HG03575 (cell line): ENCODE results near the gene KLHL30.

ENCODE experiments used
- ATAC-seq: cut with Tn5 transposase; IDR thresholded peaks from one replicate; pipeline ENCODE4 v1.9.1; 2021; ENCODE audit not compliant: unreplicated experiment, insufficient number of reproducible peaks, low FRiP score; ENCODE audit errors: extremely low read depth

KLHL30 gene

DNA sequence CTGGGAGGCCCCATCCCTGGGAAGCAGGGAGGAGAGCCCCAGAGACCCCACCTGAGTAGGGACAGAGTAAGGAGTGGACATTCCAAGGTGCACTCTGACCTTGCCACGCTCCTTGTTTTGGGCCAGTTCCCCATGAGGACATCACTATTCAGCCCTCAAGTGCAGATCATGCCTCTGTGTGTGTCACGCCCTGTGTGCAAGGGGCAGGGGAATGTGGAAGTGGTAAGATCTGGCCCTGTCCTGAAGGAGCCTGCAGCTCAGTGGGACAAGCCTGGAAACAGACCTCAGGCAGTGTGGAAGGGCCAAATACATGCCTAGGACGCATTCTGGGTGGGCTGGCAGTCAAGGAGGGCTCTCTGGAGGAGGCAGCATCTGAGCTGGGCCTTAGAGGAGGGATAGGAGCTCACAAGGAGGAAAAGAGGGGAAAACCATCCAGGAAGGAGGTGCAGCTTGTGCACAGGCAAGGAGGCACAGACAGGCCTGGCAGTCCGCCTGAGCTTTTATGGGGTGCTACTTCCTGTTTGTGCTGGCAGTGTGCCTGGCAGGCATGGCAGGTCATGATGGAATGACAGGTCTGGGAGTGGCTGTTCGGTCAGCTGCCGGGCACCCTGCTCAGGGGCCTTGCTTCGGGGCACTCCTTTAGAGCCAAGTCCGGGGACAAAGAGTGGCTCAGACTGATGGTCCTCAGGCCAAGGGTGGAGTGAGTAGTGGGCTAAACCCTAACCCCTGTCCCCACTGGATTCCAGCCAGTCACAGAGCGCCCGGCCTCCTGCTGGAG lies 3.3 kb downstream of the KLHL30 start:
- no peak for ATAC-seq

DNA sequence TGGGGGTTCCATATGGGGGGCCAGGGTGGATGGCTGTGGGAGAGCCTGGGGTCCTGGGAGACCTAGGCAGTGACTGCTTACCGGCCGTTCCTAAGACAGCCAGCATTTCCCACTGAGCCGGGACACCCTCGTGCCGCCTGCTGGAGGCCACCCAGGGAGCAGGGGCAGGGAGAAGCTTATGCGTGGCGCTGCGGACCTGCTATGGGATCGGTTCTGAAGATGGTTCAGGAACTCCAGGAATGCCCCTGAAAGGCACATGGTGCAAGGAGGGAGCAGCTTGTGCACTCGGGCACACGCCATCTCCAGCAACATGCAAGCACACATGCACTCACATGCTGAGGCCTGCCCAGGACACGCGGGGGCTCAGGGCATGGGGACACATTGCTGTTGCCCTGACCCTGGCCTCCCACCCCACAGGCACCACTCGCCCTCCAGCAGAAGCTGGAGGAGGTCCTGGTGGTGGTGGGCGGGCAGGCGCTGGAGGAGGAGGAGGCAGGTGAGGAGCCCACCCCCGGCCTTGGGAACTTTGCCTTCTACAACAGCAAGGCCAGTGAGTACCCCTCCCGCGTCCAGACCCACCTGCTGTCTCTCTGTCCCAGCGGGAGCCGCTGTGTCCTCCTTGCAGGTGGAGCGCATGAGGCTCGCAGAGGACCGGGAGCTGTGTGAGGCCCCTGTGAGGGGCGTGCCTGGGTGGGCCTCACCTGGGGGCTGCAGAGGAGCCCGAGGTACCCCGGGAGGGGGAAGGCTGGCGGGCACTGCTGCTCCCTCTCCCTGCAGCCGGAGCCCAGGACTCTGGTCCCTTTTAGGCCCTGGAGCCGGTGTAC lies 4.1 kb downstream of the KLHL30 start:
- no peak for ATAC-seq

DNA sequence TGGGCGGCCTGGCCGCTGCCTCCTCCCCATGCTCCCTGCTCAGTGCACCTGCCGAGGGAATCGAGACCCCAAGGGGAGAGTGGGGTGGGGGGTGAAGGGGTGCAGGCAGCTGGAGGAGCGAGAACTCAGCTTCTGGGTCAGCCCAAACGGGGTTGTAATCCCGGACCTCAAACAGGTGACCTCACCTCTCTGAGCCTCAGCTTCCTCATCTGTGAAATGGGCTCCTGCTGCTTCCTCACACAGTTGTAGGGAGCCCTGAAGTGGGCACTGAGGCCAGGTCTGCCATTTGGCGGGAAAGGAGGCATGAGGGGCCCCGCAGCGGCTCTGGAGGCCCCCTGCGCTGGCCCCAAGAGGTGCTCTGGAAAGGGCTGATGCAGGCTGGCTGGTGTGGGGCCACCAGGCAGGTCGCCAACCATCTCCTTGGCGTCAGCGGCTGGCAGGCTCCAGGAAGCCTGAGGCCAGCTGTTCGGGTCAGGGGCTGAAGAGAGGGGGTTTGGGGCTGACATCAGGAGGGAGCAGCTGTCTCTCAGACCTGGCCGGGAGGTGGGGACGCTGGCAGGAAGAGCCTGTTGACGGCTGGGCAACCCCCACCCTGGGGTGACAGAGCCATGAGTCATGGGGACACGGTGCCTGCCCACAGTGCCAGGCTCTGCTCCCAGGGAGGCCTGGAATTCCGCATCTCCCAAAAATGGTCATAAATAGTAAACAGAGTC lies 4.9 kb downstream of the KLHL30 start:
- ATAC-seq: no peak

DNA sequence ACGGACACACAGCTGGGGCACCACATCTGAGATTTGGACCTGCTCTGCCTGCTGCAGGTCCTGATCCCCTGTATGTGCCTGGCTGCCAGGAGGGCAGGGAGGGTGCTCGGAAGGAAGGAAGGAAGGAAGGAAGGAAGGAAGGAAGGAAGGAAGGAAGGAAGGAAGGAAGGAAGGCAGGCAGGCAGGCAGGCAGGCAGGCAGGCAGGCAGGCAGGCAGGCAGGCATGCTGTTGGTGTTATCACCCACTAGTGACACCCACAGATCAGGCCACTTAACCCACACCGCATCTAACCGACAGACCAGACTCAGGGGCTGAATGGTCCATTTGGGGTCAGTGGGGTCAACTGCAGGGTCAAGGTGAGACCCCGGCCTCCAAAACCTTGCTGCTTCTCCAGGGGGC lies 5.8 kb downstream of the KLHL30 start:
- ATAC-seq: no peak

DNA sequence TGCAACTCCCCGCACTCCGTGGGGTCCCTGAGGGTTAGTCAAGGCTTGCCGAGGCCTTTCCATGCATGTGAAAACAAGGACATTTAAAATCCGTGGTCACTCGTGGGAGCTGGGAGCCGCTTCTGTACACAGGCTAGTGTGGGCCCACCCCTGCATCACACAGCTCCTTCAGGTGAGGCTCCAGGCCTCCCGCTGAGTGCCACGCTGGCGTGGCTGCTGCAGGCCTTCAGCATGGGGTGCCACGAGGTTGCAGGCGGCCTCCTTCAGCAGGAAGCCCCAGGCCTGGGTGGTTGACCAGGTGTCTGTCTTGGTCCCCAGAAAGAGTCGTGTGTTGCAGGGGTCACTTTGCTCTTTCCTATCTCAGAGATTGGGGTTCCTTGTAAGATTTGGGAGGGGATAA lies 6.6 kb downstream of the KLHL30 start:
- no peak for ATAC-seq

DNA sequence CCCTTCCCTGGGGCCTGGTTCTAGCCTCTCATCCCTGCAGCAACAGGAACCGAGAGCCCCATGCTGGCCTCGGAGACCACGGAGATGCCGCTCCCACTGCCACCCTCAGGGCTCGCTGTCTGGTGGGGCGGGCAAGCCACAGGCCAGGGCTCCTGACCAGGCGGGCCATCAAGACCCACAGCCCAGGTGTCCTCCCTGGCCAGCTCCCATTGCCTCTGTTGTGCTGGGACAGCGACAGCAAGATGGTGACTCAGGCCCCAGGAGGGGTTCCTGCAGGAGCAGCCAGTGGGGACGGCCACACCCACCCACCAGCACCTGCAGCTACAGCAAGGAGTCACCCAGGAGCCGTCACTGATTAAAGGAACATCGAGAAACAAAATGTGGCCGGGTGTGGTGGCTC lies 7.4 kb downstream of the KLHL30 start:
- no peak for ATAC-seq

DNA sequence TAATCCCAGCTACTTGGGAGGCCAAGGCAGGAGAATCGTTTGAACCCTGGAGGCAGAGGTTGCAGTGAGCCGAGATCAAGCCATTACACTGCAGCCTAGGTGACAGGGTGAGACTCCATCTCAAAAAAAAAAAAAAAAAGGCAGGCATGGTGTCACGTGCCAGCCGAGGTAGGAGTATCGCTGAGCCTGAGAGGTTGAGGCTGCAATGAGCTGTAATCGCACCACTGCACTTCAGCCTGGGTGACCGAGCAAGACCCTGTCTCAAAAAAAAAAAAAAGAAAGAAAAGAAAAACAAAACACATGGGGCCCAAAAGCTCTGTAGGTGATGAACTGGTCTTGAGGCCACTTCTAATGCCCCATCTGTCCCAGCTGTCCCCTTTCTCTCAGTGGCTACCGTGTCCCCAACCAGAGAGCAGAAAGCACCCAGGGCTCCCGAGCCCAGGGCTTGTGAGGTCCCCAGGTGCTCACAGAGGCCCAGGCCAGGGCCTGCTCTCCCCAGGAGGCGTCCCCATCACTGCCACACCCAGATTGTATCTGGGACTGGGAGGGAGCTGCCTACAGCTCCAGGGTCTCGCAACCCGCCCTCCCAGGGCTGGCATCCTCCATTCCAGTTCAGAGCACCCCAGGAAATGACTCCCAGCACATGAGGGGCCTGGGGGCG lies 8.5 kb downstream of the KLHL30 start:
- ATAC-seq: no peak

DNA sequence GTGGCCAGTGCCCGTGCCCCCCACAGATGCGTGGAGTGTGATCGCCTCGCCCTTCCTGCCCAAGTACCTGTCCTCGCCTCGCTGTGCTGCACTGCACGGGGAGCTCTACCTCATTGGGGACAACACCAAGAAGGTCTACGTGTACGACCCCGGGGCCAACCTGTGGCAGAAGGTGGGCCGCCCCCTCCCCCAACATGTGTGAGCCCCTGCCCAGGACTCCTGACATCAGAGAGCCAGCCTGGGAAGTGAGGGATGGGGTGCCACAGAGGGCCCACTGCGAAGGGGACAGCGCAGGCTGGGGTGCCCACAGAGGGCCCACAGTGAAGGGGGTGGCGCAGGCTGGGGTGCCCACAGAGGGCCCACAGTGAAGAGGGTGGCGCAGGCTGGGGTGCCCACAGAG lies 10.5 kb downstream of the KLHL30 start:
- no peak for ATAC-seq

DNA sequence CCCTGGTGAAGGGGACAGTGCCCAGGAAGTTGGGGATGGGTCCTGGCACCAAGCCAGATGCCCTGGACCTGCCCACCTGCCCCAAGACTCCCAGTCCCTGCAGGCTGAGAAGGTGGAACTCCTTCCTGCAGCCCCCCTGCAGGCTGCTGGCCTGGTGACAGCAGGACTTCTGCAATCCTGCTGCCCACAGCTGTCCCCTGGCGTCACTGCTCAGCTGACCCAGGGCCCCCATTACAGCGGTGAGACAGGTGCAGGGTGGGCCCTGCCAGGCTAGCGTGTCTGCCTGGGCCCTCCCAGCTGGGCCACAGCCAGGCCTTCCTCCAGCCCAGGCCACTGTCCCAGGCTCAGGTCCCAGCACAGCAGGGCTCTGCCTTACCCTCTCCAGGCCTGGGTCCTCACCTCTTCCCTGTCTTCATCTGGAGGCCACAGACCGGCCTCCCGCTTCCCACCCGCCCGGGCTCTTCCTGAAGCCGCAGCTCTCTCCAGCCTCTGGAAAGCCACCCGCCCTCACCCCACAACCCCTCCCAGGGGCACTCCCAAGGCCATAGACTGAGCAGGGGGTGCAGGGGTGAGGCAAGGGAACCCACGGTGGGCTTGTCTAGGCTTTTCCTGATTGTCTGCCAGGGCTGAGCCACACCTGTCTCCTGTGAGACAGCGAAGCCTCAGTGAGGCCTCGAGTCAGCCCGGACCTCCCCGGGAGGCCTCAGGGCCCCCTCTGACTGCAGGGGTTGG lies 11.5 kb downstream of the KLHL30 start:
- no peak for ATAC-seq

DNA sequence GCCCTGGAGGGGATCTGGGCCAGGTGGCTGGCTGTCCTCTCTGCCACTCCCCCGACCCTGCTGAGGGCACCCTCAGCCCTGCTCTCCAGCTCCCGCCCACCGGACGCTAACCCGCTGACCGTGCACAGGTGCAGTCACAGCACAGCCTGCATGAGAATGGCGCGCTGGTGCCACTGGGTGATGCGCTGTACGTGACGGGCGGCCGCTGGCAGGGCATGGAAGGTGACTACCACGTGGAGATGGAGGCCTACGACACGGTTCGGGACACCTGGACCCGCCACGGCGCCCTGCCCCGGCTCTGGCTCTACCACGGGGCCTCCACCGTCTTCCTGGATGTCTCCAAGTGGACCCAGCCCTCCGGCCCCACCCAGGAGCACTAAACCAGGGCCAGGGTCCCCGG lies 12.2 kb downstream of the KLHL30 start:
- no peak for ATAC-seq

DNA sequence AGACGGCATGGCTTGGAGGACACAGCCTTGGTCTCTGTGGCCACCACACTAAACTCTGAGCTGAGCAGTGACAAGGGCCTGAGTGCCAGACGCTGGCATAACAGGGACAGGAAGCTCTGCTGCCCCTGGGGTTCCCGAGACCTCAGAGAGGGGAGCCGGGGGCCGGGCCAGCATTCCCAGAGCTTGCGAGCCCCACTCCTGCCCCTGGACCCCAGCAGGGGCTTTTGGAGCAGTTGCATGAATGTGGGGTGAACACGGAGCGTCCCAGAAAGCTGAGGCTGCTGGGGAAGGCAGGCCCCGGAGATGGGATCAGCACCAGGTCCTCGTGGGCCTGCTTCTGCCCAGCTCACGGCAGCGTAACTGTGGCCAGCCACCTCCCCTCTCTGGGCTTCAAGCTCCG lies 12.7 kb downstream of the KLHL30 start:
- ATAC-seq: no peak

DNA sequence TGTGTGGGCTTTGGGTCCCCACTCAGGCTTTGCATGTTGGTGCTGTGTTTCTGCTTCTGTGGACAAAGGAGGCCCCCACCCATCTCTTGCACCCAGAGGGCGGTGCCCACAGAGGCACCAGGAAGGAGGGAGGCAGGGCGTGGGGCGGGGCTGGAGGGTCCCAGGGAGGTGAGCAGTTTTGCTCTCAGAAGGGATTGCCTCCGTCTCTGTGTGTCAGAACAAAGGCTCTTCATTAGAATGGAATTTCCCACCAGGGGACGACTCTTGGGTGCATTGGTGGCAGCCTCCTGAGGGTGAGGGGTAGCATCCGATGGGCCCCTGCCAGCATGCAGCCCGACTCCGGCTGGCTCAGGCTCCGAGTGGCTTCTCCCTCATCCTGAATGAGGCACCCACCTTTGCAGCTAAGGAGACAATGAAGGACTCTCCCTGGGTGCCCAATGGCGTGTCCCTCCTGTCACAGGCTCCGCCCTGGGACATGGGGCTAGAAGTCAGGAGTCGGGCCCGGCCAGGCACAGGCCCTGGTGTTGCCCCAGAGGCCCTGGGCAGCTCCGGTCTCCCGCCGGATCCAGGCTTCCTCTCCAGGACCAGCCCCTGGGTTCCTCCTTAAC lies 13.3 kb downstream of the KLHL30 start:
- ATAC-seq: no peak

DNA sequence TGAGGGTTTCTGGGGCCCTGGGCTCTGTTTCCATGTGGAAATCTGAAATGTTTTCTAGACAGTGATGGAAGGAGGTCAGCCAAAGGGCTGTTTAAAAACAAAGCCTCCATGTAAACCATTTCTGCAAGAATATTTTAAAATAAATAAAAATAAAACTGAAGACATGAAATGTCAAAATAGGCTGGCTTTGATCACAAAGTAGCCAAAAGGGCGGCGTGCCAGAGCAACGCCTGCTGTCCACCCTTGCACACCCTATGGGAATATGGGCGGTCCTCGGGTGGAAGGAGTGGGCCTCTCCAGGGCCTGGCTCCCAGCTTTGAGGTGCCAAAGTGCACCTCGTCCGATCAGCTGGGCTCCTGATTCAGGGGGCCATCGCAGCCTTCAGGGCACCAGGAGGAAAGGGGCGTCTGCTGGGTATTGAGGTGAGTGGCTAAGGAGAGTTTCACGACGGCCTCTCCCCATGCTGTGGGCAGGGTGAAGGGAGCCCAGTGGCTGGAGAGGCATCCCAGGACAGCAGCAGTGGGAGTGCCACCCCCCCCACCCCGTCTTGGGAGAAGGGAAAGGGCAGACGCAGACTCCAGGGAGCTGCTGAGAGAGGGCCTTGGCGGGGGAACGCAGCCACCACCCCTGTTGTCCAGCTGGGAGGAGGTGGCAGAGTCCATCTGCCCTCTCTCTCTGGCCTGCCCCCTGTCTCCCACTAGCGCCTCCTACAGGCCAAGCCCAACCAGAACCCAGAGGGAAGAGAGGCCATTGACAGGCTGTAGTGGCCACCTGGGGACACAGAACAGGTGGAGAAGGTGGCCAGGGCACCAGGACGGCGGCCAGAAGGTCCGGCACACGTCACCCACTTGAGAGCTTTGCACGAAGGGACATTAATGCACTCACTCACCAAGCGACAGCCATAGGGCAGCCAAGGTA lies 14.6 kb downstream of the KLHL30 start:
- no peak for ATAC-seq

DNA sequence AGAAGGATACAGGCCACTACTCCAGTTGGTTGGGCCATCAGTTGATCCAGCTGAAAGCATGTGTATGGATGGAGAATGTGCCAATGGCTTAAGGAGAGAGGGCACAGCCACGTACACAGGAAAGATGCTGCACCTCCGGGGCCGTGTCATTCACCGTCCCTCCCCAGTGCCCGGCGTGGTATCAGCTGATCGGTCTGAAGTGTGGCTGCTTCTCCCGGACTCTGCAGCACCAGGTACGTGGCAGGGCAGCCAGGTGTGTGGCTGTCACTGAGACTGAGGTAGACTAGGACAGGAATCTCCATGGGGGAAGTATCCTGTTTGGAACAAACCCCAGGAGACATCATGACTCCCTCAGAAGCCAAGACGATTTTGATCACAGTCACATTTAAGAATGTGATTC lies 16.1 kb downstream of the KLHL30 start:
- ATAC-seq: no peak

DNA sequence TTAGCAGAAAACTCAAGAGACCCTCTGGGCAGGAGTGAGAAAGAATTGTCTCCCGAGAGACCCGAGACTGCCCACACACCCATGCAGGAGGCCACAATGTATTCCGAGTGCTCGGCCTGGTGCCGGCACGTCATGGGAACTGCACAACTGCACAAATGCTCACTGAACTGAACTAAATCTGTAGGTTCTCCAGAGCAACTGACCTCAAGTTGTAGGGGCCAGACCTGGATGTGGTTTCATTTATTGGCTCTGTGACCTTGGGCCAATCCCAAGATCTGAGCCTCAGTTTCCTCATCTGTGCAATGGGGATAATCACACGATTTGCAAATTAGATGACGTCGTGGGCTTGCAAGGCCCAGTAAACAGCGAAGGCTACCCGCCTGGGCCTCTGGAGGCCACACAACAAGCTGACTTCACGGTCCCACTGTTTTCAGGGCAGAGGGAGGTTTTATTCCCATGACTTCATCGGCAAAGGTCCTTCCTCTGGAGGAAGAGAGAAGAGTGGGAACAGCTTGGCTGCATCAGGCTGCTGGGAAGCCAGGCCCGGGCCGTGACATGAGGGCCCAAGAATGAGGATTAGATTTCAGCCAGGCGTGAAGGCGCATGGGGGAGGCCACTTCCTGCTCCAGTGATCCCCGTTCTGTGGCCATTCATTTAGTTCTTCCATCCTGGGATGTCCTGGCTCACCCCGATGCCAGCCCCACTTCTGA lies 16.7 kb downstream of the KLHL30 start:
- no peak for ATAC-seq

DNA sequence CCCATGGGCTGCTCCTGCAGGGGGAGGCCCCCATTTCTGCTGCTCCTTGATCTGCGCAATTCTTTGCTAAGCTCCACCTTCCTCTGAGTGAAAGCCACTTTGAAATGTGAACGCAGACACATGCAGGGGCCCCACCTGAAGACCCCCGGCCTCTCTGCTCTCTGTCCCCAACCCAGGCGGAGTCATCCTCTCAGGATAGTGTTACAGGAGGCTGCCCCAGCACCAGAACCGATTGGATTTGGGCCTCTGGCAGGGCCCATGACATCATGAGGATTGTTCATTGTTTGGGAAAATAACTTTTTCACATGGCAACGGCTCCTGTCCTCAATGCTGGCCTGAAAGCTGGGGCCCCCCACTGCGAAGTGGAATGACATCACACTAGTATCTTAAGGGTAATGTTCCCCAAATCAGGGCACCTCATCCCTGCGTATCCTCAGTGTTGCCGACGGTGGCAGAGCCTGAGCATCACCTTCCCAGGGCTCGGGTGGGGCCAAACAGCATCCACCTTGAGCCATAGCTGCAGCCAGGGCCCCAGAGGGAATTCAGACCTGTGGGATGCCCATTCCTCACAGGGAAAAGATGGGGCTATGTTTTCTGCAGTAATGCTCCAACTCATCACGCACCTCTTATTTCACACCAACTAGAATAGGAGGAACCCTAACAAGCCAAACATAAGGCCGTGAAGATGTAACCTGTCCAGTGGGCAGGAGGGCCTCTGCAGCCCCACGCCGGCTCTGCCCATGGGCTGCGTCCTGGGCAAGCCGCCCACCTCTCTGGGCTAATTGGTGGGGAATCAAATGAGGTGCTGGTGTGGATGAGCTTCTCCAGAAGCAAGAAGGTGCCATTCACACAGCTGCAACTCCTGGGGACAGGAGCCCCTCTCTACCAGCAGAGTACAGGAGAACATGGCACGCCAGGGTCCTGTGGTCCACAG lies 17.6 kb downstream of the KLHL30 start:
- no peak for ATAC-seq
